COLO668 (cell line): ENCODE results near the gene STRN.

Source experiments
- DNase-seq: peaks from one replicate; lab custom pipeline; 2025; ENCODE audit not compliant: unreplicated experiment; lab: John Stamatoyannopoulos, UW

Gene STRN

GRCh38 chr2:36797324-36798070, 168.8 kb downstream of the STRN start:
- no peak for DNase-seq
